MCF 10A (cell line): ENCODE data around the gene WDPCP. TPM values are rescaled to one million over a fixed set of nuclear protein-coding genes. Genes with fewer than 3 reads are reported as not detected.

Source experiments
- BruUV-seq: library from RNA; stranded (reverse); fragments of 400-500 nt; replicated peaks from 2 replicates; lab custom pipeline; 2021; lab: Mats Ljungman, UMichigan
- CTCF ChIA-PET: fragments of 300-600 bp; sonication (Branson Sonifier 250); formaldehyde crosslinking; extraction: SDS; loops from one replicate; lab custom pipeline; 2021; ENCODE audit warnings: antibody characterized with exemption, inconsistent platforms; lab: Yijun Ruan, JAX
- POLR2A ChIA-PET: fragments of 300-600, 350-650 bp; sonication (Branson Sonifier 250); formaldehyde crosslinking; extraction: SDS; loops from one replicate; lab custom pipeline; 2020; ENCODE audit warnings: antibody characterized with exemption, inconsistent platforms; lab: Yijun Ruan, JAX
- DNase-seq: peaks from one replicate; pipeline ENCODE4 v3.0.0-alpha.2; 2018; ENCODE audit not compliant: unreplicated experiment
- H3K27ac Mint-ChIP-seq: one replicate; pipeline ENCODE4 v1.8.0; 2022; ENCODE audit warnings: mild to moderate bottlenecking, low read depth, mixed read lengths; ENCODE audit not compliant: unreplicated experiment
- H3K27me3 Mint-ChIP-seq: one replicate; pipeline ENCODE4 v1.8.0; 2022; ENCODE audit warnings: mixed read lengths; ENCODE audit not compliant: insufficient read depth, unreplicated experiment
- H3K36me3 Mint-ChIP-seq: one replicate; pipeline ENCODE4 v1.8.0; 2022; ENCODE audit warnings: mild to moderate bottlenecking, moderate library complexity, mixed read lengths; ENCODE audit not compliant: insufficient read depth, unreplicated experiment
- H3K4me1 Mint-ChIP-seq: one replicate; pipeline ENCODE4 v1.8.0; 2022; ENCODE audit warnings: mixed read lengths; ENCODE audit not compliant: insufficient read depth, unreplicated experiment
- H3K4me3 Mint-ChIP-seq: one replicate; pipeline ENCODE4 v1.8.0; 2022; ENCODE audit warnings: mild to moderate bottlenecking, moderate library complexity, mixed read lengths; ENCODE audit not compliant: unreplicated experiment
- H3K9me3 Mint-ChIP-seq: one replicate; pipeline ENCODE4 v1.8.0; 2022; ENCODE audit warnings: mixed read lengths; ENCODE audit not compliant: unreplicated experiment
- CTCF ChIP-seq: fragments of 200-600 bp; IDR thresholded peaks from one replicate; pipeline ENCODE4 v1.8.0; 2022; ENCODE audit warnings: antibody characterized with exemption, mild to moderate bottlenecking; ENCODE audit not compliant: unreplicated experiment
- intact Hi-C: fragments of 100-400 bp; cut with micrococcal nuclease; formaldehyde crosslinking; loops from 2 replicates; pipeline ENCODE4 v1.14.1; 2022
- total RNA-seq: library from RNA; stranded (reverse); gene quantifications from 2 replicates; pipeline ENCODE4 v1.2.3, GENCODE V29; 2022

Gene WDPCP
- total RNA-seq, 1 experiment from 2014 or later, result 6.9 TPM

GRCh38 chr2:63488118-63488713, 100.1 kb downstream of the WDPCP start:
- Mint-ChIP-seq H3K4me1 (no peaks in the 10 kb centered on the region), H3K36me3 (no peaks in the 10 kb centered on the region), H3K27ac (no peak overlapping the region), H3K4me3 (no peak overlapping the region), H3K9me3 (no peaks in the 10 kb centered on the region), H3K27me3 (no peaks in the 10 kb centered on the region)
- intact Hi-C loops, result loop anchor here (1.0 to 5.0 kb wide), 3 partner anchors 301 to 1031 kb away; no protein-coding TSS in a partner anchor
- POLR2A ChIA-PET, result no interaction called here
- no TSS peak for BruUV-seq
- peak; percentile 54 for TF ChIP-seq CTCF
- CTCF ChIA-PET, result interaction anchor here (0.6 to 4.2 kb wide), 14 partner anchors 7 to 710 kb away, joined by 3 to 37 read pairs (median 3); no protein-coding TSS in a partner anchor
- DNase-seq, result peak; percentile 46

GRCh38 chr2:63486861-63487290, 101.4 kb downstream of the WDPCP start:
- Mint-ChIP-seq H3K4me3 (no peak overlapping the region), H3K36me3 (no peaks in the 10 kb centered on the region), H3K27me3 (no peaks in the 10 kb centered on the region), H3K4me1 (no peaks in the 10 kb centered on the region), H3K27ac (no peak overlapping the region), H3K9me3 (no peaks in the 10 kb centered on the region)
- ChIA-PET CTCF (interaction anchor here (0.6 to 4.2 kb wide), 12 partner anchors 8 to 1051 kb away, joined by 3 to 37 read pairs (median 3); no protein-coding TSS in a partner anchor), POLR2A (interaction anchor here (0.6 kb wide), 1 partner anchor 9 kb away, joined by 3 read pairs; no protein-coding TSS in a partner anchor)
- intact Hi-C loops, result loop anchor here (5.0 kb wide), 1 partner anchor 300 kb away; no protein-coding TSS in a partner anchor
- BruUV-seq, result no TSS peak
- peak; percentile 2 for DNase-seq
- no peak for TF ChIP-seq CTCF

- Mint-ChIP-seq H3K4me1 (no peaks in the 10 kb centered on the region), H3K4me3 (no peak overlapping the region), H3K36me3 (no peaks in the 10 kb centered on the region), H3K27me3 (no peaks in the 10 kb centered on the region), H3K9me3 (no peaks in the 10 kb centered on the region), H3K27ac (no peak overlapping the region)
- ChIA-PET CTCF (interaction anchor here (0.6 to 0.7 kb wide), 2 partner anchors 25 to 135 kb away, joined by 3 to 4 read pairs; no protein-coding TSS in a partner anchor), POLR2A (no interaction called here)
- intact Hi-C loops, result loop anchor here (5.0 kb wide), 1 partner anchor 298 kb away; no protein-coding TSS in a partner anchor
- no peak for TF ChIP-seq CTCF
- DNase-seq, result no peak
- no TSS peak for BruUV-seq
Measured at GRCh38 chr2:63484901-63485300, 103.4 kb downstream of the WDPCP start.

GRCh38 chr2:63484481-63484880, 103.8 kb downstream of the WDPCP start:
- no peak overlapping the region for H3K4me3 Mint-ChIP-seq
- no TSS peak for BruUV-seq
- H3K36me3 Mint-ChIP-seq, result no peaks in the 10 kb centered on the region
- intact Hi-C loops, result no loop called here
- no peaks in the 10 kb centered on the region for H3K27me3 Mint-ChIP-seq
- ChIA-PET POLR2A (no interaction called here), CTCF (interaction anchor here (0.6 to 1.4 kb wide), 2 partner anchors 24 to 697 kb away, joined by 3 read pairs; no protein-coding TSS in a partner anchor)
- no peak overlapping the region for H3K27ac Mint-ChIP-seq
- no peak for DNase-seq
- no peaks in the 10 kb centered on the region for H3K4me1 Mint-ChIP-seq
- TF ChIP-seq CTCF, result no peak
- no peaks in the 10 kb centered on the region for H3K9me3 Mint-ChIP-seq
